Adrenal gland (tissue), 12 donors: ENCODE results near the gene RERG. TPM values are rescaled to one million over a fixed set of nuclear protein-coding genes. Genes with fewer than 3 reads are reported as not detected.
A peak's percentile ranks its signal among the peaks of the same experiment; 100 is the strongest.

Source experiments
- DNase-seq, 7 donors: peaks; one replicate each; pipeline ENCODE4 v3.0.0-alpha.2; 2019 to 2020
- H3K27ac ChIP-seq, 5 donors: fragments of 200-600 bp; sonication (generic) in 4 of 5; 1 replicate in 3 of 5; 2 replicates in 2 of 5; pipeline versions ENCODE4 v1.5.1 to v1.8.0; 2016 to 2020; ENCODE audit warnings: mild to moderate bottlenecking in 1 of 5
- H3K27me3 ChIP-seq: fragments of 200-600 bp; 2 replicates; pipeline ENCODE4 v1.8.0; 2021
- H3K36me3 ChIP-seq, 2 donors: fragments of 200-600 bp; replicated peaks in 1 of 2; 1 replicate in 1 of 2; 2 replicates in 1 of 2; pipeline versions ENCODE4 v1.5.1 to v1.8.0; 2018 to 2022
- H3K4me1 ChIP-seq, 2 donors: fragments of 200-600 bp; replicated peaks in 1 of 2; 1 replicate in 1 of 2; 2 replicates in 1 of 2; pipeline versions ENCODE4 v1.5.1 to v1.8.0; 2018 to 2021
- H3K4me3 ChIP-seq, 4 donors: fragments of 200-600 bp; sonication (generic) in 3 of 4; one replicate each; pipeline ENCODE4 v1.5.1; 2016 to 2018
- H3K9me3 ChIP-seq, 3 donors: fragments of 200-600 bp; sonication (generic) in 1 of 3; replicated peaks in 1 of 3; 1 replicate in 2 of 3; 2 replicates in 1 of 3; pipeline versions ENCODE4 v1.5.1 to v1.8.0; 2016 to 2021
- POLR2A ChIP-seq, 2 donors: fragments of 450-650 bp; IDR thresholded peaks; one replicate each; pipeline ENCODE4 v1.6.1; 2017; ENCODE audit warnings: antibody characterized with exemption in 2 of 2, mild to moderate bottlenecking in 2 of 2, moderate library complexity in 1 of 2
- WGBS, 4 donors: extraction: QIAGEN DNeasy Blood & Tissue Kit in 2 of 4; methylation state at CpG; one replicate each; pipeline versions ENCODE4 v1.1.5 to v1.1.7; 2013 to 2017; 5-methylcytosine and 5-hydroxymethylcytosine counted together
- intact Hi-C, 2 donors: fragments of 100-400 bp; cut with DNase I; formaldehyde crosslinking; loops; one replicate each; pipeline versions ENCODE4 v1.14.1 to v1.15.0; 2022 to 2023
- polyA plus RNA-seq, 3 donors: library from polyadenylated mRNA; stranded (reverse); fragments of 200-250 nt in 2 of 3; fragments of 350-450 nt in 1 of 3; fragmentation: Illumina TruSeq in 1 of 3; extraction: RNeasy Lipid Tissue Mini Kit (QIAGEN cat#74804) in 1 of 3; gene quantifications; one replicate each; pipeline ENCODE4 v1.2.3, GENCODE V29; 2013 to 2014
- total RNA-seq, 9 donors: library from RNA; depleted of rRNA in 4 of 9; stranded (reverse); fragments of >200 nt in 4 of 9; fragments of 120-200 nt in 1 of 9; fragmentation: NEBNext Ultra II Directional in 1 of 9; extraction: Animal tissue kit (Norgen Biotek cat#: 25700) in 1 of 9; gene quantifications; one replicate each; pipeline versions ENCODE4 v1.1.0 to v1.2.4, GENCODE V29; 2013 to 2023
- TF ChIP-seq, protein P1 (sequence below), 6 experiments: fragments of 450-650 bp in 4 of 6; fragments of 200-600 bp in 2 of 6; sonication (generic) in 1 of 6; IDR thresholded peaks; 1 replicate in 5 of 6; 2 replicates in 1 of 6; pipeline versions ENCODE4 v1.5.1 to v1.8.0; 2016 to 2021; ENCODE audit warnings: antibody characterized with exemption in 6 of 6, mild to moderate bottlenecking in 2 of 6, moderate library complexity in 1 of 6
- donor health status: healthy with polysubstance abuse.
- donor health status: Bipolar disorder and iron deficiency.
- donor health status: DM: yes; HTN: yes; CAD: no.
- donor health status: DM: no; HTN: no; CAD: no.
- donor health status: DM: no; HTN: no; CAD: no.
- donor health status: DM: yes; HTN: yes; CAD: no.

RERG gene
- total and polyA plus RNA-seq, 12 donors = 12.9 to 146 (median 46.6) TPM

DNA sequence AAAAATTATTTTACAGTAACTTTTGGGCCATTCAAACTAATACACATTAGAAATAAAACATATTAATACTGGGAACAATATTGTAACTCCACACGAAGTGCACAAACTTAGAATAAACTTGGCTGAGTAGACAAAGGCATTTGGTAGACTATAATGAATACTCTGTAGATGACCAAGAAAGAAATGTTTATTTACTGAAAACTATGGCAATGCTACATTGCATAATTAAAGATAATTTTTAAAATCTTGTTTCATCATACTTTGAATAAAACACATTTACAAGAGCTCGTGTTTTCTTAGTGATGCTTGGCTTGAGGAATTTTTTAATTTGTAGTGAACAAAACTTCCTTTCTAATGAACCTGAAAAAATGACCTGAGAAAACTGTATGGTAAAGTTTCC, 21.3 kb downstream of the RERG start:
- Histone ChIP-seq H3K27me3 (no peaks in the 10 kb centered on the region), H3K27ac (peak overlapping the region in 1 of 5 donors; percentile 50), H3K4me1 (peaks cover 10 to 31% of the 10 kb centered on the region in 2 donors), H3K9me3 (no peaks in the 10 kb centered on the region), H3K4me3 (no peak overlapping the region), H3K36me3 (no peaks in the 10 kb centered on the region)
- intact Hi-C loops = no loop called here
- TF ChIP-seq, protein P1, sequence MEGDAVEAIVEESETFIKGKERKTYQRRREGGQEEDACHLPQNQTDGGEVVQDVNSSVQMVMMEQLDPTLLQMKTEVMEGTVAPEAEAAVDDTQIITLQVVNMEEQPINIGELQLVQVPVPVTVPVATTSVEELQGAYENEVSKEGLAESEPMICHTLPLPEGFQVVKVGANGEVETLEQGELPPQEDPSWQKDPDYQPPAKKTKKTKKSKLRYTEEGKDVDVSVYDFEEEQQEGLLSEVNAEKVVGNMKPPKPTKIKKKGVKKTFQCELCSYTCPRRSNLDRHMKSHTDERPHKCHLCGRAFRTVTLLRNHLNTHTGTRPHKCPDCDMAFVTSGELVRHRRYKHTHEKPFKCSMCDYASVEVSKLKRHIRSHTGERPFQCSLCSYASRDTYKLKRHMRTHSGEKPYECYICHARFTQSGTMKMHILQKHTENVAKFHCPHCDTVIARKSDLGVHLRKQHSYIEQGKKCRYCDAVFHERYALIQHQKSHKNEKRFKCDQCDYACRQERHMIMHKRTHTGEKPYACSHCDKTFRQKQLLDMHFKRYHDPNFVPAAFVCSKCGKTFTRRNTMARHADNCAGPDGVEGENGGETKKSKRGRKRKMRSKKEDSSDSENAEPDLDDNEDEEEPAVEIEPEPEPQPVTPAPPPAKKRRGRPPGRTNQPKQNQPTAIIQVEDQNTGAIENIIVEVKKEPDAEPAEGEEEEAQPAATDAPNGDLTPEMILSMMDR (IDR thresholded peaks at IDR 0.05) = no peak
- no peak for TF ChIP-seq POLR2A (IDR thresholded peaks at IDR 0.05)
- WGBS, 4 donors = 62 to 70% (median 64%) methylated on average over 2 of the region's 2 CpGs
- DNase-seq = no peak

DNA sequence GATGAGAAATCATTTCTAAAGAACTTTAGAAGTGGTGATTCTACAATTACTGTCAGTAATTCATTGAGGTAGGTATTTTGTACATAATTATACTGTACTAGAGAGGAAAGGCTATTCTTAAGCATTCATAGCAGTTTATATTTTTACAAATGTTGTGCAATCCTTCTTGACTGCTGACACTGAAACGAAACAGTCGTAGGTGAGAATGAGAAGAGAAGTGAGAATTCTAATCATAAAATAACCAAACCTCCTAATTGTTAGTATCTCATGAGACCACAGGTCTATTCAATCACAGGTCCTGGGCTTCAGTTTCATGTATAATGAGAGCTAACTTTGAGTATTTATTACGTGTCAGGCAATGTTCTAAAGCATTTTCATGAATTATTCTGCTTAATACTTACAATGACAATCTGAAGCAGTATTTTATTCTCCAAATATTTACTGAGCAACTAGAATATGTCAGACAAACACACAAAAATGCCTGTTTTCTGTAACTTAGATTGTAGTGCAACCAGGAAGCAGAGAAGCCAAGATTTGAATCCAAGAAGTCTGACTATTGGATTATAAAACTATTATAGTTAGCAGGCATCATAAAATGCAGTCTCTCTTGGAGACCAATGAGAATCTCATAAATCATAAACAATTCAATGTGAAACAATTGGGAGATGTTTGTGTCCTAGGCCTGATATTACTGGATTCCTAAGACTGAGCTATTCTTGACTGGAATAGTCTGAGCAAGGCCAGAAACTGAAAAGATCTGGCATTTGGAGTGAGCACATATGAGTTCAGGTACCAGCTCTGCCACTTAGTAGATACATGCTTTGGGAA, 24.3 kb downstream of the RERG start:
- H3K36me3 ChIP-seq = no peaks in the 10 kb centered on the region
- TF ChIP-seq, protein P1 (IDR thresholded peaks at IDR 0.05) = no peak
- H3K9me3 ChIP-seq = no peaks in the 10 kb centered on the region
- peak overlapping the region in 2 of 5 donors; percentile 4 to 68 for H3K27ac ChIP-seq
- peaks cover 26 to 56% of the 10 kb centered on the region in 2 donors for H3K4me1 ChIP-seq
- H3K4me3 ChIP-seq = no peak overlapping the region
- intact Hi-C loops = no loop called here
- WGBS, 4 donors = 66 to 72% (median 69%) methylated on average over 3 of the region's 3 CpGs
- no peak for DNase-seq
- no peaks in the 10 kb centered on the region for H3K27me3 ChIP-seq

DNA sequence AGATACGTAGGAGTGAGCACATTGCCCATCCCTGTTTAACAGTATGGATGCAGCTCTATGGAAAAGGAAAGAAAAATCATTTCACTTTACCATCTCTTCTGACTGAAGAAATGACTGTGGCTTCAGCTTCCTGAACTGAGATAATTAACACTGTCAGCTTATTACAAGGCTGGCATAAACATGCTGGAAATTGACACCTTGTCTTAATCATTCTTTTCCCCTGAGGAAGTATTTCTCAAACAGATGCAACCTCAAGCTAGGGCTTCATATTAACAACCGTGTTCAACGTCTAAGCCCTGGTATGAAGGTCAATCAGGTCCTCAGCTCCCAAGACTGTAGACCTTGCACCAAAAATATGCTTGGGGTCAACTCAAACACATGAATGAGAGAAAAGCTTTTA, 25.0 kb downstream of the RERG start:
- WGBS, 4 donors = 53 to 63% (median 57%) methylated on average over 3 of the region's 3 CpGs
- TF ChIP-seq, protein P1 (IDR thresholded peaks at IDR 0.05) = no peak
- no peak for TF ChIP-seq POLR2A (IDR thresholded peaks at IDR 0.05)
- no peaks in the 10 kb centered on the region for H3K36me3 ChIP-seq
- intact Hi-C loops = no loop called here
- H3K4me1 ChIP-seq = peaks cover 26 to 55% of the 10 kb centered on the region in 2 donors
- no peaks in the 10 kb centered on the region for H3K27me3 ChIP-seq
- H3K9me3 ChIP-seq = no peaks in the 10 kb centered on the region
- H3K4me3 ChIP-seq = no peak overlapping the region
- no peak for DNase-seq
- peak overlapping the region in 1 of 5 donors; percentile 68 for H3K27ac ChIP-seq

DNA sequence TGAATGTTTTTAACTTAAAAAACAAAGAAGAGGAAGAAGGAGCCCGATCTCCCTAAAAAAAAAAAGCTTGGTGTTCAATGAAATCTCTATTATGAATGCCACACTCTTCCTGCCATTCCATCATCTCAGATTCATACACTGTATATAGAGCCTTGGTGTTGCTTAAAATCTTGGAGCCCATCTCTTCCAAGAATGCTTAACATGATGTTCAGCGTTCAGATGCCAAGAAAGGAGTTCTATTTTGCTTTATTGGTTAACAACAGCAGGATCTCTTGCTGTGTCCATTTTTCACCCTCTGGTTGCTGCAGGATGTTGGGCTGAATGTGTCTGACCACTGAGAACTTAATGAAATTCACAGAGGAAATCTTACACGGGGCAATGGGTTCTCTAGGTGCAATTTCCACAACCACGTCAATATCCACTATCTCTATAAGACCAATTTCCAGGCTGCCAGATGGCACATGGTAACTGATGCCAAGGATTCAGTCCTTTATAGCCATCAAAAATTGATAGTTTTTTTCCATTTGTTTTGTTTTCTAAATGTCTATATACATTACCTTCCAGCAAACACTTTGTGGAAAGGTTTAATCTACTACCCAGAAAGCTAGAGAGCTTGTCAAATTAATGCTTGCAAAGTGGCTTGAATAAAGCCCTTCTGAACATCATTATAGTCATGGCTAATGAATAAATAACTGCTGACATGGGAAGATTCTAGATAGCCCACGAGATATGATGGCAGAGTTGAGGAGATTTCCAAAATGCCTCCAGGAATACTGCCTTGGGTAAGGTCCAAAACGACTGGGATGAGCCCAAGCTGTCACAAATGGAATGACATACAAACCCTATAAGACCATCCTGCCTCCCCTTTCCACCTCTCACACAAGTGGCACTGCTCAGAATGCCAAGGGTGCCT, 26.5 kb downstream of the RERG start:
- Histone ChIP-seq H3K36me3 (no peaks in the 10 kb centered on the region), H3K9me3 (no peaks in the 10 kb centered on the region), H3K27me3 (no peaks in the 10 kb centered on the region), H3K27ac (peak overlapping the region in 3 of 5 donors; percentile 26 to 70 (median 35)), H3K4me3 (no peak overlapping the region), H3K4me1 (peaks cover 26 to 46% of the 10 kb centered on the region in 2 donors)
- no peak for DNase-seq
- 61 to 66% (median 65%) methylated on average over 6 of the region's 6 CpGs for WGBS, 4 donors
- intact Hi-C loops = no loop called here
- TF ChIP-seq, protein P1 (IDR thresholded peaks at IDR 0.05) = no peak
- TF ChIP-seq POLR2A (IDR thresholded peaks at IDR 0.05) = no peak
